ENCODE measurements around the gene DSN1.

The DSN1 gene

GRCh38 chr20:36786663-36787062 lies 13.1 kb upstream of the DSN1 start:
- no peak for TF ChIP-seq CTCF (IDR thresholded peaks at IDR 0.05; ENCODE audit: low read depth, low read length)
- H3K4me3 ChIP-seq (ENCODE audit: low read depth, low read length), result no peak overlapping the region
- no peak for DNase-seq (ENCODE audit: low read depth, low spot score)
- in situ Hi-C loops (cut with HindIII; ENCODE audit: low sequenced_read_pairs), result no loop called here

GRCh38 chr20:36786246-36786645 lies 12.7 kb upstream of the DSN1 start:
- H3K4me3 ChIP-seq (ENCODE audit: low read depth, low read length), result no peak overlapping the region
- in situ Hi-C loops (cut with HindIII; ENCODE audit: low sequenced_read_pairs), result no loop called here
- no peak for DNase-seq (ENCODE audit: low read depth, low spot score)
- TF ChIP-seq CTCF (IDR thresholded peaks at IDR 0.05; ENCODE audit: low read depth, low read length), result no peak

GRCh38 chr20:36785308-36785707 lies 11.7 kb upstream of the DSN1 start:
- in situ Hi-C loops (cut with HindIII; ENCODE audit: low sequenced_read_pairs), result no loop called here
- no peak for TF ChIP-seq CTCF (IDR thresholded peaks at IDR 0.05; ENCODE audit: low read depth, low read length)
- no peak for DNase-seq (ENCODE audit: low read depth, low spot score)
- H3K4me3 ChIP-seq (ENCODE audit: low read depth, low read length), result no peak overlapping the region

GRCh38 chr20:36784900-36785299 lies 11.3 kb upstream of the DSN1 start:
- no peak for TF ChIP-seq CTCF (IDR thresholded peaks at IDR 0.05; ENCODE audit: low read depth, low read length)
- no peak overlapping the region for H3K4me3 ChIP-seq (ENCODE audit: low read depth, low read length)
- in situ Hi-C loops (cut with HindIII; ENCODE audit: low sequenced_read_pairs), result no loop called here
- no peak for DNase-seq (ENCODE audit: low read depth, low spot score)

- in situ Hi-C loops (cut with HindIII; ENCODE audit: low sequenced_read_pairs), result no loop called here
- no peak for TF ChIP-seq CTCF (IDR thresholded peaks at IDR 0.05; ENCODE audit: low read depth, low read length)
- H3K4me3 ChIP-seq (ENCODE audit: low read depth, low read length), result no peak overlapping the region
- no peak for DNase-seq (ENCODE audit: low read depth, low spot score)
Measured at GRCh38 chr20:36784116-36784515, 10.6 kb upstream of the DSN1 start.

- H3K4me3 ChIP-seq (ENCODE audit: low read depth, low read length), result no peak overlapping the region
- in situ Hi-C loops (cut with HindIII; ENCODE audit: low sequenced_read_pairs), result no loop called here
- TF ChIP-seq CTCF (IDR thresholded peaks at IDR 0.05; ENCODE audit: low read depth, low read length), result no peak
- no peak for DNase-seq (ENCODE audit: low read depth, low spot score)
Measured at GRCh38 chr20:36779656-36780025, 6.1 kb upstream of the DSN1 start.
